Right atrium auricular region (tissue), 2 donors: ENCODE results near the gene LYZL4. TPM values are rescaled to one million over a fixed set of nuclear protein-coding genes. Genes with fewer than 3 reads are reported as not detected.

ENCODE experiments used
- DNase-seq: peaks from one replicate; pipeline ENCODE4 v3.0.0-alpha.2; 2019; ENCODE audit warnings: low spot score
- H3K27ac ChIP-seq, 2 donors: fragments of 200-600 bp; sonication (generic); 1 replicate in 1 of 2; 2 replicates in 1 of 2; pipeline ENCODE4 v1.5.1; 2016 to 2019
- H3K27me3 ChIP-seq, 2 donors: fragments of 200-600 bp; sonication (generic); one replicate each; pipeline versions ENCODE4 v1.5.1 to v1.6.0; 2017 to 2019
- H3K36me3 ChIP-seq: fragments of 200-600 bp; sonication (generic); one replicate; pipeline ENCODE4 v1.5.1; 2016
- H3K4me1 ChIP-seq, 2 donors: fragments of 200-600 bp; sonication (generic); one replicate each; pipeline versions ENCODE4 v1.5.1 to v1.6.0; 2017 to 2019
- H3K4me3 ChIP-seq, 2 donors: fragments of 200-600 bp; sonication (generic); 1 replicate in 1 of 2; 2 replicates in 1 of 2; pipeline ENCODE4 v1.5.1; 2017 to 2019; ENCODE audit warnings: mild to moderate bottlenecking in 1 of 2, moderate library complexity in 1 of 2
- H3K9me3 ChIP-seq, 2 donors: fragments of 200-600 bp; sonication (generic); one replicate each; pipeline ENCODE4 v1.5.1; 2019
- total RNA-seq, 2 donors: library from RNA; depleted of rRNA; stranded (reverse); fragments of >200 nt; gene quantifications; one replicate each; pipeline ENCODE4 v1.1.0, GENCODE V29; 2016
- TF ChIP-seq, protein P1 (sequence below), 2 donors: fragments of 200-600 bp; sonication (generic); IDR thresholded peaks; one replicate each; pipeline ENCODE4 v1.5.1; 2019; ENCODE audit warnings: antibody characterized with exemption in 2 of 2

LYZL4 gene
- total RNA-seq, 2 donors from 2014 or later = not detected

DNA sequence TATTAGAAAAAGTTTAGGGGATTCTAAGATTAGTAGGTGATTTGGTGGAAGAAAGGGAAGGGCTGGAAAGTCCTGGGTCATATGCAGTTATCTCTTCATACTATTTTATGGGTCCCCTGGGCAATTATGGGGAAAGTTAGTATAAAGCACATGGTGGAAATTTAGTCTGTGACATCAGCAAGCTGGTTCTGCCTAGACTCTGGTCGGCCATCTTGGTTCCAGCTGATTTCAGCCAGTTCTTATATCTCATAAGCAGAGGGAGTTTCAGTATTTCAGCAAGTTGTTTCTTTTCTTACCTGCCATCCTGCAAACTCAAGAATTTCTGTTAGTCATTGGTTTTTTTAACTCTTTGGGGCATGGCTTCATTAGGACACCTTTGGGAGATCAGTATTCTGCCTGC, 1.0 kb upstream of the LYZL4 start:
- no peaks in the 10 kb centered on the region for H3K9me3 ChIP-seq
- no peaks in the 10 kb centered on the region for H3K4me1 ChIP-seq
- no peak for DNase-seq
- no peaks in the 10 kb centered on the region for H3K36me3 ChIP-seq
- peaks cover 0 to 4% of the 10 kb centered on the region in 2 donors for H3K27me3 ChIP-seq
- H3K4me3 ChIP-seq = no peak overlapping the region
- no peak overlapping the region for H3K27ac ChIP-seq
- TF ChIP-seq, protein P1, sequence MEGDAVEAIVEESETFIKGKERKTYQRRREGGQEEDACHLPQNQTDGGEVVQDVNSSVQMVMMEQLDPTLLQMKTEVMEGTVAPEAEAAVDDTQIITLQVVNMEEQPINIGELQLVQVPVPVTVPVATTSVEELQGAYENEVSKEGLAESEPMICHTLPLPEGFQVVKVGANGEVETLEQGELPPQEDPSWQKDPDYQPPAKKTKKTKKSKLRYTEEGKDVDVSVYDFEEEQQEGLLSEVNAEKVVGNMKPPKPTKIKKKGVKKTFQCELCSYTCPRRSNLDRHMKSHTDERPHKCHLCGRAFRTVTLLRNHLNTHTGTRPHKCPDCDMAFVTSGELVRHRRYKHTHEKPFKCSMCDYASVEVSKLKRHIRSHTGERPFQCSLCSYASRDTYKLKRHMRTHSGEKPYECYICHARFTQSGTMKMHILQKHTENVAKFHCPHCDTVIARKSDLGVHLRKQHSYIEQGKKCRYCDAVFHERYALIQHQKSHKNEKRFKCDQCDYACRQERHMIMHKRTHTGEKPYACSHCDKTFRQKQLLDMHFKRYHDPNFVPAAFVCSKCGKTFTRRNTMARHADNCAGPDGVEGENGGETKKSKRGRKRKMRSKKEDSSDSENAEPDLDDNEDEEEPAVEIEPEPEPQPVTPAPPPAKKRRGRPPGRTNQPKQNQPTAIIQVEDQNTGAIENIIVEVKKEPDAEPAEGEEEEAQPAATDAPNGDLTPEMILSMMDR (IDR thresholded peaks at IDR 0.05) = no peak

DNA sequence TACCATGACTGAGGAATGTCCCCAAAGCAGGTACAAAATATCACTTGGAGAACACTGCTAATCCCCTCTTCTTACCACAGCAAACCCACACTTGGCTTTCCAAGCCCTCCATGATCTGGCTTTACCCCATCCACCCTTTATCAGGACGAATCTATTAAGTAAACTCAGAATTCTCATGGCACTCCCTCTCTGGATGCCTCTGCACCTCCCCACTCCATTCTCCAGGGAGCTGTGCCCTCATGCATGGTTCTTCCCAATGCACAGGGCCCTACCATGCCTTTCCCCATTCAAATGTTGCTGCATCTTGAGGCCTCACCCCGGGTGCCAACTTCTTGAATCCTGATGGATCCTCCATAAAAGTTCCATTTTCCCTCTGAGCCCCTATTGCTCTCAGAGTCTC, 2.3 kb downstream of the LYZL4 start:
- DNase-seq = peak; percentile 11
- TF ChIP-seq, protein P1 (IDR thresholded peaks at IDR 0.05) = no peak
- Histone ChIP-seq H3K9me3 (no peaks in the 10 kb centered on the region), H3K27ac (no peak overlapping the region), H3K36me3 (no peaks in the 10 kb centered on the region), H3K27me3 (peaks cover 0 to 4% of the 10 kb centered on the region in 2 donors), H3K4me3 (no peak overlapping the region), H3K4me1 (no peaks in the 10 kb centered on the region)

DNA sequence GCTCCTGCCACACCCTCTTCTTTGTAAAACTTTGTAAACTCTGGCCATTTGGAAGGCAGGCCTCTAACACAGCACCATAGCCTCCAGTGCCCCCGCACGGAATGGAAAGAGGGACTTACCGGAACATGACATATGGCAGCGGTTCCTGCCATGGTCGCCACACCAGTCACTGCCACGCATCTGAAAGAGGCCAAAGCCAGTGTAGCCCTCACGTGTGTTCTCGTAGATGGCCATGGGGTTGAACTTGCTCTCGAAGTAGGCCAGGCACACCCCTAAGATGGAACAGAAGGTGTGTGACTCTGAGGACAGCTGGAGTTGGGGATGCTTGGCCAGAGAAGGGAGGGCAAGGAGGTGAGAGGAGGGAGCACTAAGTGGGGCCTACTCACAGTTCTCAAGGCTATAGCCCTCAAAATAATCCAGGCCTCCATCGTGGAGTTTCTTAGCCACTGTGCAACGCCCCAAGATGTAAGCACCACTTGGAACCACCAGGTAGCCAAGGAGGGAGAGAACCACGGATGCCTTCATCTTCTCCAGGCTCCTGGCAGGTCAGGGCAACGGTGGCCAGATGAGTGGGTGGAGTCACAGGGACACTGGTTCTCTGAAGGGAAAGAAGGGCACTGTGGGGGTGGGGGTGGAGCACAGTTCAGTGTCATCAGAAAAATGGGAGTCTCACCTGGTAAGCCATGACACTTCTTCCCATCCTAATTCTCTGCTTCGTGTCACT, 3.5 kb downstream of the LYZL4 start:
- no peaks in the 10 kb centered on the region for H3K27me3 ChIP-seq
- no peak overlapping the region for H3K27ac ChIP-seq
- no peak for DNase-seq
- H3K36me3 ChIP-seq = no peaks in the 10 kb centered on the region
- TF ChIP-seq, protein P1 (IDR thresholded peaks at IDR 0.05) = no peak
- H3K4me3 ChIP-seq = no peak overlapping the region
- no peaks in the 10 kb centered on the region for H3K4me1 ChIP-seq
- H3K9me3 ChIP-seq = no peaks in the 10 kb centered on the region

DNA sequence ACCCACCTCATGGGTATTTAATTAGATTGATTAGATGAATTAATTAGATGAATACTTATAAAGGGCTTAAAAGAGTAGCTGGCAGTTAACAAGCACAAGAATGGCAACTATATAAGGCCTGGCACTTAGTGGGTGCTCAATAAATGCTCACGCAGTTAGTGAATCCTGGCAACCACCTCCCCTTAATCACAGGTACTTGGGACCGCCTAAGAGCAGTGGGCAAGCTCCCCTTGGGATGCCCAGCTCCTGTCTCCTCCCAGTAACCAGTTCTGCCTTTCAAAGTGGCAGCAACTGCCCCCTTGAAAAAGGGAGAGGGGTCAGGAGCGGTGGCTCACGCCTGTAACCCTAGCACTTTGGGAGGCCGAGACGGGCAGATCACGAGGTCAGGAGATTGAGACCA, 4.6 kb downstream of the LYZL4 start:
- TF ChIP-seq, protein P1 (IDR thresholded peaks at IDR 0.05) = no peak
- no peak overlapping the region for H3K4me3 ChIP-seq
- no peaks in the 10 kb centered on the region for H3K4me1 ChIP-seq
- H3K9me3 ChIP-seq = no peaks in the 10 kb centered on the region
- H3K27me3 ChIP-seq = no peaks in the 10 kb centered on the region
- DNase-seq = no peak
- H3K27ac ChIP-seq = no peak overlapping the region
- H3K36me3 ChIP-seq = no peaks in the 10 kb centered on the region

DNA sequence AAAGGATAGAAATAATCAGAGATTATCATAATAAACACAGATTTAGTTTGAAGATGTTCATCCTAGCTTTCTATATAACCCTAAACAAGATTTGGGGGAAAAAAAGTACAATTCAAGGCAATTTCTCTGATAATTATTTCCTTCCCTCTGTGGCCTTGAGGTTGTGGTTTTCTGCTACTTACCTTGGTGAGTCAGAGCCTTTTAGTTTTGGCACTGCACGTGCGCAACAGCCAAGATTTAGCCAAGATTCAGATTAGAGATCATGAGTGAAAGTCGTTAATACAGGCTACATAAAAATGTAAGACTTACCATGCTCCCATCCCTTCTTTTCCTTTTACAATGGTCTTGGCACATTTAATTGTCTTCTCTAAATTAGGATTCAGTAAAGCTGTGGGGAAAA, 6.7 kb downstream of the LYZL4 start:
- Histone ChIP-seq H3K27ac (no peak overlapping the region), H3K4me1 (no peaks in the 10 kb centered on the region), H3K4me3 (no peak overlapping the region), H3K36me3 (no peaks in the 10 kb centered on the region), H3K9me3 (no peaks in the 10 kb centered on the region), H3K27me3 (no peaks in the 10 kb centered on the region)
- TF ChIP-seq, protein P1 (IDR thresholded peaks at IDR 0.05) = no peak
- DNase-seq = no peak
